Inflammatory macrophage treated with lipopolysaccharide for 4 hours (primary cell): ENCODE data around the gene FBLL1.
A peak's percentile ranks its signal among the peaks of the same experiment; 100 is the strongest.
"Not testable (repeated sequence)": the region's sequence is repeated elsewhere in the genome, so short reads cannot be mapped to it uniquely, and the experiment has no call there.

Experiments used
- DNase-seq: peaks from one replicate; pipeline ENCODE4 v3.0.0-alpha.2; 2020

The FBLL1 gene

DNA sequence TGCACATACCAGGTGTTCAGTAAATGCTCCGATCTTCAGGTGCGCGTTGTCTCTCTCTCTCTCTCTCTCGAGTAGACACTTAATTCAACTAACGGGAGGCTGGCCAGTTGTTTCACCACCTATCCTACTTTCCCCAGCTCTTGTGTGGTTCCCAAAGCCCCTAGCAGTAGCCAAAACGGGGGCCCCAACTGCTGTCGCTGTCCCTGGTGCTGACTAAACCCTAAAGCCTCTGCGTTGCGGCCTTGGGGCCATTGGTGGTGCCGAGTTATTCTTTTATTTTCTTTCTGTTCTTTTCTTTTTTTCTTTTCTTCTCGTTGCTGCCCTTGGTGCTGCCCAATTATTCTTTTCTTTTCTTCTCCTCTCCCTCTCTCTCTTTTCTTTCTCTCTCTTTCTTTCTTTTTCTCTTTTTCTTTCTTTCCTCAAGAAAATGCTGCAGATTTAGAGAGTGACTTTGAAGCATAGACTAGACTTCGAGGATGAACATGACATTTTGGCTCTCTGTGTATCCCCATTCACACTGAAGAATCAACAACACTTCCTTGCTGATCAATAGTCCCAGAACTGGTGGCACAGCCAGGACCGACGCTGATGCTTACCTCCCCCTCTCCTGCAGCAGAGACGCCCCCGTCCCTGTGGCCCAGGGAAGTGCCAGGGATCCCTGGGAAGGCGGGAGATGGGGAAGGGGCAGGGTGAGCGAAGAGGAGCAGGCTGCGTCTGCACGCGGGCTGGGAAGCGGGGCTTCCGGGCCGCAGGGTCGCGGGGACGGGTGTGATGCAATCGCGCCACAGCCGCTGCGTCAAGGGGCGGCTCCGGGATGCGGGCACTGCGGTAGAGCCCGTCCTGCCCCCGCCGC, at the start of gene FBLL1:
FBLL1 (plus strand) TSS at position 785 of the 853 bp plus-strand sequence. CDS start 200 bp downstream, outside the sequence.
- DNase-seq: no peak

DNA sequence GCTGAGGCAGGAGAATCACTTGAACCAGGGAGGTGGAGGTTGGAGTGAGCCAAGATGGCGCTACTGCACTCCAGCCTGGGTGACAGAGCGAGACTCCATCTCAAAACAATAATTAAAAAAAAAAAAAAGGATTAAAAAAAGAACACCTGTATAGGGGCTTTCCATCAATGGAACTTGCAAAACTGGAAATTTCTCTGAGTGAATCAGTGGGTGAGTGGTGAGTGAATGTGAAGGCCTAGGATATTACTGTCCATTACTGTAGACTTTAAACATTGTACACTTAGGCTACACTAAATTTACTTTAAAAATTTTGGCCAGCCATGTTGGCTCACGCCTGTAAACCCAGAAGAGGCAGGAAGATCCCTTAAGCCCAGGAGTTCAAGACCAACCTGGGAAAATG, 48.5 kb upstream of the FBLL1 start:
- DNase-seq: no peak

DNA sequence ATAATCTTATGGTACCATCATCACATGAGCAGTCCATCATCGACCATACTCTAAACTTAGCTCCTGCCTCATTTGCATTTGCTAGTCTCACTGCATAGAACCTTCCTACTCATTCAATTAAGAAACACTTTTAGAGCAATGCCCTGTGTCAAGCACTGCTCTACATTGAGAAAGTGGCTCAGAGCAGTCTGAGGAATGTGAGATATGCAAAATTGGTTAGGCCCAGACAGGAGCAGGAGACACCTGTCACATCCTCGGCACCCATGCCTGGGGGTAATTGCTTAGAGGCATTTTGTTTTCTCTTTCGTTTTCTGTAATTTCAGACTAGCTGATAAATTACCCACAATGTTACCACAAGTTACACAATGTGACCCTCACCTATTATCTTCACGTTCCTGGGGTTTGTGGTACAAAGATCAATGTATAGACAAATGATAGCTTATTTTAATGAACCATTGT, 47.7 kb upstream of the FBLL1 start:
- DNase-seq: no peak

DNA sequence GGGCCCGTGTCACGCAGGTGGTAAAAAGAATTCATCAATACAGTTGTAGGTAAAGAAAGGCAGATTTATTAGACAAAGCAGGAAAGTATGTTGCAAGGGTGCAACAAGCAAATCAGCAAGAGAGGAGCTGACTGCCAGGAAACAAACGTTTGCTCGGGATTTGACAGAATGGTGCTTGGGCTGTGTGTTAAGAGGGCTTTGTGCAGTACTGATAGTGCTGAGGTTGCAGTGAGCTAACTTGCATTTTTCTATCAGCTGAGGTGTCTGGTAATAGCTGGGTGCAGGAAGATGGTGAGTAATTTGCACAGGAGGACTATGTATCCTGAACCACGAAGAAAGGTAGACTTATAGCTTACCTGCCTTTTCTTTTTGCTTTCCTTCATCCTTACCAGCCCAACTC, 46.7 kb upstream of the FBLL1 start:
- no peak for DNase-seq

DNA sequence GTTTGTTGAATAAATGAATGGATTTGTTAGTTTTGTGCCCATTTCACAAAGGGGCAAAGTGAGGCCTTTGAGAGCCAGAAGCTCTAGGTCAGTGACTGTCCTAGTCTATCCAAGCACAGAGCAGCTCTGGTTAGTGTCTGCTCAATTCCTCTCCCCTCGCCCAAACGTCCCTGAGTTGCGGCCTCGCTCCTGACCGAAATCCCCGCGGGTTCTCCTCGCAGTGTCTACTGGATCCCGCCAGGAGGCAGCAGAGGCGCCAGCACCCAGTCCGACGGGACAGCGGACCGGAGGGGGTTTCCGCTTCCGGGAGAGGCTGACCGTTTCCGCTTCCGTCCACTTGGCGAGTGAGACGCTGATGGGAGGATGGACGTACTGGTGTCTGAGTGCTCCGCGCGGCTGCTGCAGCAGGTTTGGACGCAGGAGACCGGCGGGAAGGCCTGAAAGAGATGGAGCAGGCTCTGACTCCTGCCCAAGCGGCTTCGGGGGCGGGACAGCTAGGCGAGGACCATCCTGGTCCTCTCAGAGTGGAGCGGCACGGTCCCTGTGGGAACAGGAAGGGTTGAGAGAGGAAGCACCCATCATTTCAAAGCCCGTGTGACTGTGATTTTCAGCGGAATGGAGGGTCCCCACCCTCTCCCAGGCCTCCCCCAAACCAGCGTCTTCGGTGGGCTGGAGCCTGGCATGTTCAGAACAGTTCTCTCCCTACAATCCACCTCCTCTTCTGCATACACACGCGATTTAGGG, 42.8 kb upstream of the FBLL1 start, which contains the start of gene RARS1:
RARS1 (plus strand) TSS at position 336 of the 744 bp plus-strand sequence; CDS start at position 364, 28 bp downstream.
- DNase-seq: peak; percentile 94

DNA sequence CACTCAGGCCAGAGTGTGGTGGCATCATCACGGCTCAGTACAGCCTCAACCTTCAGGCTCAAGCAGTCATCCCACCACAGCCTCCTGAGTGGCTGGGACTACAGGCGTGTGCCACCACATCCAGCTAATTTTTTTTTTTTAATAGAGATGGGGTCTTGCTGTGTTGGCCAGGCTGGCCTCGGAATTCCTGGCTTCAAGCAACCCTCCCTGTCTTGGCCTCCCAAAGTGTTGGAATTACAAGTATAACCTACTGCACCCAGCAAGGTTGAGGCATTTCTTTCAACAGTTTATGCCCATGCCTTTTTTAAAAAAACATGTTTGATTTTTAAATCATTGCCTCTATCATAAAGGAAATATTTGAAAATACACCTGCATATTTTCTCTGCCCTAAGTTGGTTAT, 40.0 kb upstream of the FBLL1 start:
- no peak for DNase-seq

DNA sequence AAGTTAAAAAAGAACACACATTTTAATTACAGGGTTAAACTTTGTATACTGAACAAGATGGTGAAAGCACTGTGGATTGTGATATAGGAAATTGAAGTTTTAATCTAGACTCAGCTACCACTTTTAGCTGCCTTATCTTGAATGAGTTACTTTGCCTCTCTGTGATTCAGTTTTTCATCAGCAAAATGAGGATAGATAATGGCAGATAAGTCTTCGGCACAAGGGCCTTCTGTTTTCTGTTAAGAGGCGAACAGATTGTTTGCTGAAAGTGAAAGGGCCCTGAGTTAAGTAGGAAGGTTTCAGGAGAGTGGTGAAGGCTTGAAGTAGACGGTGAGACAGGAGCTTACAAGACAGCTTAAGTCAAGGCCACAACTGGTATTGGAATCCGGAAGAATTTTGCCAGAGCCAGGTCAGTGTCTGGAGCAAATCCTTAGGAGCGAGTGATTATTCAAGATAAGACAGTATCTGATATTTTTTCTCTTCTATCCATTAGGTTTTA, 35.0 kb upstream of the FBLL1 start:
- DNase-seq: no peak

DNA sequence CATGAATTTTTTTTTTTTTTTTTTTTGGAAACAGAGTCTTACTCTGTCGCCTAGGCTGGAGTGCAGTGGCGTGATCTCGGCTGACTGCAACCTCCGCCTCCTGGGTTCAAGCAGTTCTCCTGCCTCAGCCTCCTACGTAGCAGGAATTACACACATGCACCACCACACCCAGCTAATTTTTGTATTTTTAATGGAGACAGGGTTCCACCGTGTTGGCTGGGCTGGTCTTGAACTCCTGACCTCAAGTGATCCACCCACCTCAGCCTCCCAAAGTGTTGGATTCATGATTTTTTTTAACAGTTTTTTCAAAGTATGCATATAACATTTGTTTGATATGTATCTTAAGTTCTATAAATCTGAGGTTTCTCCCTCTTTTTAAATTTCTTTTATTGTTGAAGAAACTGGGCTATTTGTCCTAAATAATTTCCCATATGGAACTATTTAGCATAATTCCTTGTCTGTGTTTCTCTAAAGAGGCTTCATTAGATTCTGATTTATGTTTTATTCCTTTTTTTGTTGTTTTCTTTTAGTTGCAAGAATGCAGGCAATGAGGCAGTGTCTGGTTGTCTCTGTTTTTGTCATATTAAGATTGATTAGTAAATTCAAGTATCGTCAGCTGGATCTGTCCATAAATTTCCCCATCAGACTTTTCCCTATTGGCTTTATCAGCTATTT, 26.4 kb upstream of the FBLL1 start:
- DNase-seq: no peak

DNA sequence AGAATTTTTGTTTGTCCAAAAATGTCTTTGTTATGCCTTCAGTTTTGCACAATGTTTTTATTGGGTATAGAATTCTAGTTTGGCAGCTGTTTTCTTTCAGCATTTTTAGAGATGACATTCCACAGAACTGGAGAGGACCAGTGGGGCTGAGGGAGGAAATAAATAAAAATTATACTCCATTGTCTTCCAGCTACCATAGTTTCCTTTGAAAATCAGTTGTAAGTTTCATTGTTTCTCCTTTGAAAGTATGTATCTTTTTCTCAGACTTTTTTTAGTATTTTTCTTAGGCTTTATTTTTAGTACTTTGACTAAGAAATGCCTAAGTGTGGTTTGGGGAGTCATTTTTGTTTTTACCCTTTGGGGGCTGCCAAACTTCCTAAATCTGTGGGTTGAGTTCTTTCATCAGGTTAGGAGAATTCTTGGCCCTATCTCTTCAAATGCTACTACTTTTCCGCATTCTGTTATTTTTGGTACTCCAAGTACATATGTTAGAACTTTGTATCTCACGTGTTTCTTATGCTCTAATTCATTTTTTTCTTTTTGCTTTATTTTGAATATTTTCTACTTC, 15.2 kb upstream of the FBLL1 start:
- no peak for DNase-seq

DNA sequence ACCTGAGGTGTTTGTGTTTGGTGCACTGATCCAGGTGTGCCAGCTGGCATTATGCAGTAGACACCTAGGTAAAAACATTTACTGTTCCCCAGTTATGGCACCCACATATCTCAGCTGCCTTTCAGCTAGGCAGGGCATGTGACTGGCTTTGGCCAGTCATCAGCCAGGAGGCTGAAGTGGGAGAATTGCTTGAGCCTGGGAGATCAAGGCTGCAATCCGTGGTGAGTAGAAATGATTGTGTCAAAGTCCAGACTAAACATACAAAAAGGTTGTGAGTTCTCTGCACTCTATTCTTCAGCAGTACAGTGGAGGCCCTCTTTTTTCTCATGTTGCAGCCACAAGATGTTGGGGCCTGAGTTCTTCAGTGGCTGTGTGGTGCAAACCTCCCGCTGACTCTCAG, 3.2 kb upstream of the FBLL1 start:
- DNase-seq: no peak

DNA sequence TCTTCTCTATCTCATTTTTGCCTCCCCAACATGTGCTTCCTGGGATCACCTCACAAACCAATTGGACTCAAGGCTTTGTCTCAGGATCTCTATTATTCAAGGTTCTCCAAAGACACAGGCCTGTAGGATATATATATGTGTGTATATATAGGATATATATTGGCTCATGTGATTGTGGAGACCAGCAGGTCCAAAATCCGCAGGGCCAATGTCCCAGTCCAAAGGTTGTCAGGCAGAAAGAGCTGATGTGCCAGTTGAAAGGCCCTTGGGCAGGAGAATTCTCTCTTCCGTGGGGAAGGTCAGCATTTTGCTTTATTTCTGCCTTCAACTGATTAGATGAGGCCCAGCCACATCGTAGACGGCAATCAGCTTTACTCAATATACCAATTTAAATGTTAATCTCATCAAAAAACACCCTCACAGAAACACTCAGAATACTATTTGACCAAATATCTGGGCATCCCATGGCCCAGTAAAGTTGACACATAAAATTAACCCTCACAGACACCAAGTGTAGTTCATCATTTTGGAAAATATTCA, 1.3 kb upstream of the FBLL1 start:
- DNase-seq: no peak

DNA sequence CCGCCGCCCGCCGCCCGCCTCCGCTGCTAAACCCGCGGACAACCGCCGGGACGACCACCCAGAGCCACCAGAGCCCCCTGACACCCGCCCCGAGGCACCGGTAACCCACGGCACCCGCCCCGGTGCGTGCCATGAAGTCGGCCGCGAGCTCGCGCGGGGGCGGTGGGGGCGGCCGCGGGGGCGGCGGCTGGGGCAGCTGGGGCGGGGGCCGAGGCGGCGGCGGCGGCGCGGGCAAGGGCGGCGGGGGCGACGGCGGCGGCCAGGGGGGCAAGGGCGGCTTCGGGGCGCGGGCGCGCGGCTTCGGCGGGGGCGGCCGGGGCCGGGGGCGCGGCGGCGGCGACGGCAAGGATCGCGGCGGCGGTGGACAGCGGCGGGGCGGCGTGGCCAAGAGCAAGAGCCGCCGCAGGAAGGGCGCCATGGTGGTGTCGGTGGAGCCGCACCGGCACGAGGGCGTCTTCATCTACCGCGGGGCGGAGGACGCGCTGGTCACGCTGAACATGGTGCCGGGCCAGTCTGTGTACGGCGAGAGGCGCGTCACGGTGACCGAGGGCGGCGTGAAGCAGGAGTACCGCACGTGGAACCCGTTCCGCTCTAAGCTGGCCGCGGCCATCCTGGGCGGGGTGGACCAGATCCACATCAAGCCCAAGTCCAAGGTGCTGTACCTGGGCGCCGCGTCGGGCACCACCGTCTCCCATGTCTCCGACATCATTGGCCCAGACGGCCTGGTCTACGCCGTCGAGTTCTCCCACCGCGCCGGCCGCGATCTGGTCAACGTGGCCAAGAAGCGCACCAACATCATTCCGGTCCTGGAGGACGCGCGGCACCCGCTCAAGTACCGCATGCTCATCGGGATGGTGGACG, 499 bp downstream of the FBLL1 start:
- no peak for DNase-seq

DNA sequence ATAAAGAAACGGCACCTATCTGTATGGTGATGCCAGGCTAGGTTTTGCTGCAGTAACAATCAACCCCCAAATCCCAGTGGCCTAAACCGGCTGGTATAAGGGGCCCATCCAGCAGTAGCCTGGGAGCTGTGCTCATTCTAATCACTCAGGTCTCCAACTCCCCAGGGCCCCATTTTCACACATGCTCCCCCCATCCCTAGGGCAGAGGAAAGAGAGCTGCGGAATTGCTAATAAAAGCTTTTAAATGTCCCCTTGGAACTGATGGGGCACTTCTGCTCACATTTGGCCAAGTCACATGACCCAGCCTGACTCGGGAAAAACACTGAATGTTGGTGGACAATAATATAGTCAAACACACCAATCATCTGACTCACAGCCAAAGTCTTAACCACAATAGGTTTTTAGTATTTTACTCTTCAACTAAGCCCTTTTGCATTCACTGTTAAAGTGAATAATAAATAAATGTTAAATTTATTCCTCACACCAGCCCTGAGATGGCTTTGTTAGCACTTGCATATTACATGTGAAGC, 1.6 kb downstream of the FBLL1 start:
- no peak for DNase-seq

DNA sequence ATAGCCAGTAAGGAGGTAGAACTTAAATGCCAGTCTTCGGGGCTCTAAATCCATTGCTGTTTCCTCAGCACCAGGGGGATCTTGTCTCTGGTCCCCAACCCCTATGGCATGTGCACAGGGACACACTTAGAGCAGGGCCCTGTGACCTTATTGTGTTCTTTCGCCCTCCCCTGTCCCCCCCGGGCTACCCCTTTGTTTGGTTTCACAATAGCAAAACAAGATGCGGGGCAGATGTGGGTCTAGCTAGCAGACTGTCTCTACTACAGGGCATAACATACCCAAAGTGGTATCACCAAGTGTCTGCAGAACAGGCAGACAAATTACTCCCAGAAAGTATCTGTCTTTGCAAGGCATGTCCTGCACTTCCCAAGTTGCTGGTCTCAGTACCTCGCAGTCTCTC, 2.1 kb downstream of the FBLL1 start:
- DNase-seq: no peak

DNA sequence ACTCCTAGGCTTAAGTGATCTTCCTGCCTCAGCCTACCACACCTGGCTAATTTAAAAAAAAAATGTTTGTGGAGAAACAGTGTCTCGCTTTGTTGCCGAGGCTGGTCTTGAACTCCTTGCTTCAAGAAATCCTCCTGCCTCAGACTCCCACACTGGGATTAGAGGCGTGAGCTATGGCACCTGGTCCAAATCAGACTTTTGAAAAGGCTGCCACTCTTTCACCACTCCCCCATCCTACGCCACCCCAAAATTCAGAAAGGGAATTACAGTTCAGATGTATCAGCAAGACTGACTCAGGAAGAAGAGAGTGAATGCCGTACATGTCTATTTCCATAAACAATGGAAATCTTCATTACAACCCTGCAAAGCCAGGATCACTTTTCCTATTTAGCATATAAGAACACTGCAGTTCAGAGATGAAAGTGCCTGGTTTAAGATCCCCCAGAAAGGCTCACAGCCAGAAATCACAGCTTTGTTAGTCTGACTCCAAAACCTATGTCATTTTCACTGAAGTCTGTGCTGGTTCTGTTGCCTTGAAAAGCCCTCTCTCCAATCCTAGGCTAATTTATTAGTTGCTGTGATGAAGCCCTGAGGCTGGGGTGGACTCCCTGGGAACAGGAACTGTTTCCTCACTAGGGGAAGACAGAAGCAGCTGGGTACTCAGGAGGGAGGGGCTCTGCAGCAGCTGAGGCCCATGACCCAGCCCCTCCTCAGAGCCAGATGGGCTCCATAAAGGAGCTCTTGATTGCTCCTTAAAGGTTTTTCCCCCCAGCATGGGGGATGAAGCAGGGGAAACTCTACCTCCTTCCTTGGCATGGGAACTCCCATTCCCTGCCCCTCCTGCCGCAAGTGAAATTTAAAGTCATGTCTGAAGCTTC, 3.1 kb downstream of the FBLL1 start:
- no peak for DNase-seq

DNA sequence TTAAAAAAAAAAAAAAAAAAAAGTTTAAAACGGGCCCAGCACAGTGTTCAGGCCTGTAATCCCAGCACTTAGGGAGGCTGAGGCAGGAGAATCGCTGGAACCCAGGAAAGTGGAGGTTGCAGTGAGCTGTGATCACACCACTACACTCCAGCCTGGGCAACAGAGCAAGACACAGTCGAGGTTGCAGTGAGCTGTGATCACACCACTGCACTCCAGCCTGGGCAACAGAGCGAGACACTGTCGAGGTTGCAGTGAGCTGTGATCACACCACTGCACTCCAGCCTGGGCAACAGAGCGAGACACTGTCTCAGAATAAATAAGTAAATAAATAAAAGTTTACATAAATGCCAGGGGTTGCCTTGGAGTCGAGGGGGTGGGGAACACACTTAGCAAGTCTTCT, 5.2 kb downstream of the FBLL1 start:
- not testable (repeated sequence) for DNase-seq

DNA sequence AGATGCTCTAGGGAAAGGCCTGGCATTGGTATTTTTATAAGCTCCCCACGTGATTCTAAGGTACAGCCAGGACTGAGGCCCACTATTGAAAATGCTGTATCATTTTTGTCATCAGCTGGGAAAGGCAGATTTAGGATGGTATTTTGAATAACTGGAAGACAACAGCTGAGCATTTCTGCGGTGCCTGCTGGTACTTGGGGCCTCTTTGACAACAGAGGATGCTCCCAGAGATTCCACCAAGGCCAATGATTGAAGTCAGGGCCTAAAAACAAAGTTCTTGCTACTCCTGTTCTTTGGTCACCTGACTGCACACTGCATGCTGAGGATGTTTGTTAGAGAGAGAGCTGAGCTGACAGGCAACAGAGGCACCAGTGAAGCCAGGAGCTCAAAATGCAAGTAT, 8.1 kb downstream of the FBLL1 start:
- no peak for DNase-seq

DNA sequence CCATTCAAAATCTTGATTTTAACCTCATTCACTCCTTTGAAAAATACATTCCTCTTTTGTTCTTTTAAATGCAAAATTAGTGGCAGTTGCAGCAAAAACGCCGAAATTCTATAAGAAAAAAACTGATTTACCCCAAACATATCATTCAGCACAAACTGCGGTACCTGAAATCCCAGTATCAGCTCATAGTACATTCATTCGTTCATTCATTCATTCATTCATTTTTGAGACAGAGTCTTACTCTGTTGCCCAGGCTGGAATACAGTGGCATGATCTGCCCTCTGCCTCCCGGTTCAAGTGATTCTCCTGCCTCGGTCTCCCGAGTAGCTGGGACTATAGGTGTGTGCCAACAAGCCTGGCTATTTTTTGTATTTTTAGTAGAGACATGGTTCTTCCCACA, 20.4 kb downstream of the FBLL1 start:
- DNase-seq: no peak

DNA sequence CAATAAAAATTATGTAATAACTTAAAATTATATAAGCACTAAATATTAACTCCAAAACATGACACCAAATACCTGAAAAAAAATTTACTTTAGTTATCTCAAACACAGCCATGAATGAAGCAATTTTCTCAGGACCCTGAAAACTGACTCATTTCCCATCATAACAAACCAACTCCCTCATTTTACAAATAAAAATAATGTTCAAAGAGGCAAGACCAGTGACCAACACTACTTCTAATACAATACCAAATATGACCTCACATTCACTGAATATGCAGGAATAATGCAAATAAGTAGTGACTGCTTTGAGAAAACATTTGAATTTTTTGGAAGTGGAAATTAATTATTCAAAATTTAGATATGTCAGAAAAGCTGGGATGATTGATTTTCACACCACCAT, 21.6 kb downstream of the FBLL1 start:
- DNase-seq: no peak

DNA sequence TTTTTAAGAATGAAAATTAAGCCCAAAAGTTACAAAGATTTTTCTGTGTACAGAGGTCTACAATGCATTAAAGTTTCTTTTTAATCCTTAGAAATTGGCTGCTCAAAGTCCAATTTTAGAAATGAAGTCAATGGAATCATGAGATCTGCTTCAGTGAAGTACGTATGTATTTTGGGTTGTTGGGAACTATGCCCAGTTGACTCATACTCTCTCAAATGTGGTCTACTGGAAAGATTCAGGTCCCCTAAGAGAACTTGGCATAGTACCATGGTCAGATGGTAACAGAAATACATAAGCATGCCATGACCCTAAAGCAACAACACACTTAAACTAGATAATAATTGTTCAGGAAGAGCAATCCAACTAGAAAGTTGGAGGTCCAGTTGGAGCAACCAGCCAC, 23.0 kb downstream of the FBLL1 start:
- DNase-seq: no peak
